ENCODE data around the gene CFD. TPM values are rescaled to one million over a fixed set of nuclear protein-coding genes. Genes with fewer than 3 reads are reported as not detected.
"Not testable (repeated sequence)": the region's sequence is repeated elsewhere in the genome, so short reads cannot be mapped to it uniquely, and the experiment has no call there.

Gene CFD
- polyA plus RNA-seq, 1 donor: 4.1 TPM

GRCh38 chr19:852136-853013, 7.1 kb upstream of the CFD start, which contains the start of gene ELANE:
TSS of gene ELANE (plus strand) at chr19:852303. CDS start at chr19:852329, 26 bp downstream.
- DNase-seq: no peak

GRCh38 chr19:853014-853585, 6.4 kb upstream of the CFD start:
- DNase-seq: no peak

GRCh38 chr19:853614-854220, 5.7 kb upstream of the CFD start:
- DNase-seq: not testable (repeated sequence)

DNA sequence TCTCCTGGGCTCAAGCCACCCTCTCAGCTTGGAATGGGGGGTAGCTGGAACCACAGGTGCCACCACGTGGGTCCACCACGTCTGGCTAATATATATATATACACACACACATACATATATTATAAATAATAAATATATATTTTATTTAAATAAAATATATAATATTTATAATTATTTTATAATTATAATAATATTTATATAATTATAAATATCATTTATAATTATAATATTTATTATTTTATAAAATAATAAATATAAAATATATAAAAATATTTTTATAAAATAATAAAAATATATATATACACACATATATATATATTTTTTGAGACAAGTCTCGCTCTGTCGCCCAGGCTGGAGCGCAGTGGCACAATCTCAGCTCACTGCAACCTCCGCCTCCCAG, 4.9 kb upstream of the CFD start:
- DNase-seq: no peak

- DNase-seq: no peak
Measured at GRCh38 chr19:855142-855541, 4.3 kb upstream of the CFD start.

- DNase-seq: no peak
Measured at GRCh38 chr19:855566-856120, 3.8 kb upstream of the CFD start.

- no peak for DNase-seq
Measured at GRCh38 chr19:858284-858683, 1.2 kb upstream of the CFD start.

GRCh38 chr19:861141-861755, 1.8 kb downstream of the CFD start:
- no peak for DNase-seq

DNA sequence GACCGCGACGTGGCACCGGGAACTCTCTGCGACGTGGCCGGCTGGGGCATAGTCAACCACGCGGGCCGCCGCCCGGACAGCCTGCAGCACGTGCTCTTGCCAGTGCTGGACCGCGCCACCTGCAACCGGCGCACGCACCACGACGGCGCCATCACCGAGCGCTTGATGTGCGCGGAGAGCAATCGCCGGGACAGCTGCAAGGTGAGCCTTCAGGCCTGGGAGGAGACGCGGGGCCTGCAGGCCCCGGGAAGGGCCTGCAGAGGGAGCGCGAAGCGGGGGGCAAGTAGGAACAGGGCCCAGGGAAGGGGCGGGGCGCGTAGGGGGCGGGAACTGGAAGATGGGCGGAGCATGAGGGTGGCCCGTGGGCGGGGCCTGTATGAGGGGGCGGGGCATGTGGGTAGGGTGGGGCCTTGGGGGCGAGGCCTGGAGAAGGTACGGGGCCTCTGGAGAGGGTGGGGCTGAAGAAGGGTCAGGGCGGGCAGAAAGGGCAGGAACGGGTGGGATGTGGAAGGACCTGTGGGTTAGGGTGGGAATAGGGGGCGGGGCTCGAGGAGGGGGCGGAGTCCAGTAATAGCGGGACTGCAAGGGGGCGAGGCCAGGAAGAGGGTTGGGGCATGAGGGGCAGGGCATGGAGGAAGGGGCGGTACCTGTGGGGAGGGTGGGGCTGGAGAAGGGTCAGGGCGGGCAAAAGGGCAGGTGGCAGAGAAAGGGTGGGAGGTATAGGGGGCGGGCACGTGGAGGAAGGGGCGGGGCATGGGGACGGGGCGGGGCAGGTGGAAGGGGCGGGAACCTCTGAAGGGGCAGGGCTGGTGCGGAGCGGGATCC, 2.5 kb downstream of the CFD start:
- no peak for DNase-seq

DNA sequence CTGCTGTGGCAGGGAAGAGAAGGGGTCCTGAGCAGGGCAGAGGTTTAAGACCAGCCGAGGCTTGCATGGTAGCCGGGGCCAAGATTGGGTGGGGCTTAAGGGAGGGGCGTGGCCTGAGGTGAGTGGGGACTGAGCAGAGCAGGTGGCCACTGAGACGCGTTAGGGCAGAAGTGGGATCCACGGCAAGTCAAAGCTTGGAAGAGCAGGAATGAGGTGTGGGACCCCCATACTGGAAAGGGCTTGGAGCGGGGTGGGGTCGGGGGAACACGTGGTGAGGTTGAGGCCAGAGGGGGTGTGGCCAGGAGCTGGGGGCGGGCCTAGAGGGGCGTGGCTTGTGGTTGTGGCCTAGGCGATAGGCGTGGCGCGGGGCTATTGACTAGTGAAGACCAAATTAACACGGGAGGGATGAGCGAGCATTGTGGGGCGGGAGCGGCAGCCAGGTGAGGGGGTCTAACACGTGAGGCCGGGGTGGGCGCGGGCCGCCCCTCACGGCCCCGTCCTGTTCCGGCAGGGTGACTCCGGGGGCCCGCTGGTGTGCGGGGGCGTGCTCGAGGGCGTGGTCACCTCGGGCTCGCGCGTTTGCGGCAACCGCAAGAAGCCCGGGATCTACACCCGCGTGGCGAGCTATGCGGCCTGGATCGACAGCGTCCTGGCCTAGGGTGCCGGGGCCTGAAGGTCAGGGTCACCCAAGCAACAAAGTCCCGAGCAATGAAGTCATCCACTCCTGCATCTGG, 3.3 kb downstream of the CFD start:
- no peak for DNase-seq

DNA sequence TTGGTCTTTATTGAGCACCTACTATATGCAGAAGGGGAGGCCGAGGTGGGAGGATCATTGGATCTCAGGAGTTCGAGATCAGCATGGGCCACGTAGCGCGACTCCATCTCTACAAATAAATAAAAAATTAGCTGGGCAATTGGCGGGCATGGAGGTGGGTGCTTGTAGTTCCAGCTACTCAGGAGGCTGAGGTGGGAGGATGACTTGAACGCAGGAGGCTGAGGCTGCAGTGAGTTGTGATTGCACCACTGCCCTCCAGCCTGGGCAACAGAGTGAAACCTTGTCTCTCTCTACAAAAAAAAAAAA, 3.8 kb downstream of the CFD start:
- DNase-seq: no peak

GRCh38 chr19:866769-867300, 7.4 kb downstream of the CFD start:
- no peak for DNase-seq

GRCh38 chr19:867301-867793, 7.9 kb downstream of the CFD start:
- no peak for DNase-seq

GRCh38 chr19:867855-868457, 8.5 kb downstream of the CFD start:
- no peak for DNase-seq

- DNase-seq: no peak
Measured at GRCh38 chr19:868458-869244, 9.2 kb downstream of the CFD start.

DNA sequence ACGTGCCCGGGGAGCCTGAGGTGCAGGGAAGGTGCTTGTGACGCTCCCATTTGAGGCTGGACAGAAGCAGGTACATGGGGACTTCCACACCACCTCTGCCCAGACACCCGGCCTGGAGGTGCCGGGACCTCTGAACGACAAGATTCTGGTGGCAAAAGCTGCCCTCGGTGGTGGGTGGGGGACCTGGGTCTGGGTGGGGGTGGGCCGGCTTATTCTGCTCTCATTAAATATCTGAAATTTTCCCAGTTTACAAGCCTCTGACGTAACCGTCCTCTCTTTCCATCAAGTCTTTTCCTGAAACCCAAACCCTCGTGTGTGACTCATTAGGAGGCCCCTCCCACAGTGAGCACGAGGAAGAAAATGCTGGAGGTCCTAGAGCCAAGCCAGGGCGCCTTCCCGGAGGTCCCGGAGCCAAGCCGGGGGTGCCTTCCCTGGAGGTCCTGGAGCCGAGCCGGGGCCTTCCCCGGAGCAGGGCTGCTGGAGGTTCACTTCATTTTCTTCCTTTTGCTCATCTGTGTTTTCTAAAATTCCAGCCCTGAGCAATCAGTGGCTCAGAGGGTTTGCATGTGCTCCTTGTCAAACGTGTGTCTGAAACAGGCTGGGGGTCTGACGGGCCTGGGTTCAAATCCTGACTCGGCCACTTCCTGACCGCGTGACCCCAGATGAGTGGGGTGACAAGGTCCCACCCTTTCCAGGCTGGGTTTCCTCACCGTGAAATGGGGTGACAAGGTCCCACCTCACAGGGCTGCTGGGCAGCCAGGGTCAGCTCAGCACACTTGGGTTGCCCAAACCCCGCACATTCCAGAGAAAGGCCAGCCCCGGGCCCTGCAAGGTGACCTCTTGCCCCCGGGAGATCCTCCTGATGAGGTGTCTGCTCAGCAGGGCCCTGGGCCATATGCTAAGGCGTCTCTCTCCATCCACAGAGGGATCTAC, 10.0 kb downstream of the CFD start:
- peak; percentile 62 for DNase-seq

GRCh38 chr19:870314-870713, 10.8 kb downstream of the CFD start:
- DNase-seq: no peak

GRCh38 chr19:870963-871401, 11.5 kb downstream of the CFD start:
- no peak for DNase-seq

All from hindlimb muscle (tissue), 1 donor.